HUES48 (cell line): ENCODE data around the gene USP1.

ENCODE experiments used
- H3K27ac ChIP-seq: one replicate; pipeline ENCODE4 v1.7.0; 2013; ENCODE audit warnings: low read depth, low read length, inconsistent platforms
- H3K27me3 ChIP-seq: 2 replicates; pipeline ENCODE4 v1.6.1; 2013; ENCODE audit warnings: mild to moderate bottlenecking, low read length; ENCODE audit not compliant: control insufficient read depth, insufficient read depth
- H3K36me3 ChIP-seq: 2 replicates; pipeline ENCODE4 v1.6.1; 2013; ENCODE audit warnings: low read length; ENCODE audit not compliant: control insufficient read depth, insufficient read depth
- H3K4me1 ChIP-seq: 2 replicates; pipeline ENCODE4 v1.6.1; 2013; ENCODE audit warnings: mild to moderate bottlenecking, low read length; ENCODE audit not compliant: control insufficient read depth, insufficient read depth
- H3K4me3 ChIP-seq: 2 replicates; pipeline ENCODE4 v1.5.1; 2013; ENCODE audit warnings: mild to moderate bottlenecking, low read depth, low read length
- H3K9ac ChIP-seq: 2 replicates; pipeline ENCODE4 v1.6.1; 2013; ENCODE audit warnings: mild to moderate bottlenecking, low read depth, low read length, moderate library complexity
- H3K9me3 ChIP-seq: 2 replicates; pipeline ENCODE4 v1.6.1; 2013; ENCODE audit warnings: low read length; ENCODE audit not compliant: control insufficient read depth, insufficient read depth

The USP1 gene

DNA sequence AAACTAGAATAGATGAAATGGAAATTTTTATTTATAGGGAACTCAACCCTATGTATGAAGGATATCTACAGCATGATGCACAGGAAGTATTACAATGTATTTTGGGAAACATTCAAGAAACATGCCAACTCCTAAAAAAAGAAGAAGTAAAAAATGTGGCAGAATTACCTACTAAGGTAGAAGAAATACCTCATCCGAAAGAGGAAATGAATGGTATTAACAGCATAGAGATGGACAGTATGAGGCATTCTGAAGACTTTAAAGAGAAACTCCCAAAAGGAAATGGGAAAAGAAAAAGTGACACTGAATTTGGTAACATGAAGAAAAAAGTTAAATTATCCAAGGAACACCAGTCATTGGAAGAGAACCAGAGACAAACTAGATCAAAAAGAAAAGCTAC, 7.9 kb downstream of the USP1 start:
- Histone ChIP-seq H3K27me3 (no peaks in the 10 kb centered on the region), H3K9ac (no peak overlapping the region), H3K9me3 (no peaks in the 10 kb centered on the region), H3K4me1 (no peaks in the 10 kb centered on the region), H3K27ac (no peak overlapping the region), H3K4me3 (no peak overlapping the region), H3K36me3 (peaks cover 95% of the 10 kb centered on the region)

DNA sequence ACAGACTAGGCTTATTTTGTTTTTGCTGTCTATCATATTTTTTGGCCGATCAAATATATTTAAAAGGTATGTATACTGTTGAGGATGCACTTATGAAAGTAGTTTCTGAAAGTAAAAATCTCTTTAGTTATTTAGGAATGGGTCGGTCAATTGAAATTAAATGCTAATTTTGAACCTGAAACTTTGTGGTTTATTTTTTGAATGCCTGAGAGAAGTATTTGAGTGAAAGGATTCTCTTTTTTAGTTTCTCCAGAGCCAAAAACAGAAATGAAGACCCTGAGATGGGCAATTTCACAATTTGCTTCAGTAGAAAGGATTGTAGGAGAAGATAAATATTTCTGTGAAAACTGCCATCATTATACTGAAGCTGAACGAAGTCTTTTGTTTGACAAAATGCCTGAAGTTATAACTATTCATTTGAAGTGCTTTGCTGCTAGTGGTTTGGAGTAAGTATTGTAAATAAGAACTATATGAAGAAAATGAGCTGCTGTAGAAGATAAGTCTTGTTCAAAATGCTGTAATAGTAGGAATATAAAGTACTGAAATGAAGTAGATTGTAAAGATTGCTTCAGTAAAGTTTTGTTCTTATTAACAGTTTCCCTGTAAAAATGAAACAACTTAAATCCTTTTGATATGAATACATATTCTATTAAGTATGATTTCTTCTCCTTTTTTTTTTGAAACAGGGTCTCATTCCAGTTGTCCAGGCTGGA, 11.5 kb downstream of the USP1 start:
- Histone ChIP-seq H3K27me3 (no peaks in the 10 kb centered on the region), H3K9ac (no peak overlapping the region), H3K27ac (no peak overlapping the region)

DNA sequence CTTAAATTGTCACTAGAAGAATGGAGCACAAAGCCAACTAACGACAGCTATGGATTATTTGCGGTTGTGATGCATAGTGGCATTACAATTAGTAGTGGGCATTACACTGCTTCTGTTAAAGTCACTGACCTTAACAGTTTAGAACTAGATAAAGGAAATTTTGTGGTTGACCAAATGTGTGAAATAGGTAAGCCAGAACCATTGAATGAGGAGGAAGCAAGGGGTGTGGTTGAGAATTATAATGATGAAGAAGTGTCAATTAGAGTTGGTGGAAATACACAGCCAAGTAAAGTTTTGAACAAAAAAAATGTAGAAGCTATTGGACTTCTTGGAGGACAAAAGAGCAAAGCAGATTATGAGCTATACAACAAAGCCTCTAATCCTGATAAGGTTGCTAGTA, 13.5 kb downstream of the USP1 start:
- Histone ChIP-seq H3K36me3 (peaks cover 92% of the 10 kb centered on the region), H3K9me3 (no peaks in the 10 kb centered on the region), H3K4me3 (no peak overlapping the region), H3K9ac (no peak overlapping the region), H3K27me3 (no peaks in the 10 kb centered on the region), H3K27ac (no peak overlapping the region), H3K4me1 (no peaks in the 10 kb centered on the region)

More for the DNA sequence above, 11.5 kb downstream of the USP1 start:
- H3K4me3 ChIP-seq, result no peak overlapping the region
- peaks cover 92% of the 10 kb centered on the region for H3K36me3 ChIP-seq
- H3K4me1 ChIP-seq, result no peaks in the 10 kb centered on the region
- H3K9me3 ChIP-seq, result no peaks in the 10 kb centered on the region

- H3K9ac ChIP-seq, result no peak overlapping the region
- H3K36me3 ChIP-seq, result peaks cover 84% of the 10 kb centered on the region
- H3K9me3 ChIP-seq, result no peaks in the 10 kb centered on the region
- H3K27ac ChIP-seq, result no peak overlapping the region
- no peaks in the 10 kb centered on the region for H3K4me1 ChIP-seq
- H3K4me3 ChIP-seq, result no peak overlapping the region
- H3K27me3 ChIP-seq, result no peaks in the 10 kb centered on the region
Measured at GRCh38 chr1:62452951-62453350, 16.1 kb downstream of the USP1 start.

DNA sequence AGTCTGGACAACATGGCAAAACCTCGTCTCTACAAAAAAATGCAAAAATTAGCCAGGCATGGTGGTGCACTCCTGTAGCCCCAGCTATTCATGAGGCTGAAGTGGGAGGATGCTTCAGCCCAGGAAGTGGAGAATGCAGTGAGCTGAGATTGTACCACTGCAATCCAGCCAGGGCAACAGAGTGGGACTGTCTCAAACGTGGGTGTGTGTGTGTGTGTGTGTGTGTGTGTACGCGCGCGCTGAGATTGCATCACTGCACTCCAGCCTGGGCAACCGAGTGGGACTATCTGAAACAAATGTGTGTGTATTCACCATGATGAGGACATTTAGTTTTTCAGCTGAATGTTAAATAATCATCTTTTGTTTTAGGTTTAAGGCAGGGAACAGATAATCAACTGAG, 21.1 kb downstream of the USP1 start:
- peaks cover 36% of the 10 kb centered on the region for H3K36me3 ChIP-seq
- no peak overlapping the region for H3K4me3 ChIP-seq
- no peaks in the 10 kb centered on the region for H3K27me3 ChIP-seq
- no peak overlapping the region for H3K9ac ChIP-seq
- no peaks in the 10 kb centered on the region for H3K9me3 ChIP-seq
- H3K27ac ChIP-seq, result no peak overlapping the region
- no peaks in the 10 kb centered on the region for H3K4me1 ChIP-seq

- H3K36me3 ChIP-seq, result no peaks in the 10 kb centered on the region; the same call in 1 of the 2 replicates
- H3K4me1 ChIP-seq, result no peaks in the 10 kb centered on the region
- no peaks in the 10 kb centered on the region for H3K27me3 ChIP-seq
- H3K9me3 ChIP-seq, result no peaks in the 10 kb centered on the region
- no peak overlapping the region for H3K4me3 ChIP-seq
- H3K27ac ChIP-seq, result no peak overlapping the region
- no peak overlapping the region for H3K9ac ChIP-seq
Measured at GRCh38 chr1:62462370-62462769, 25.5 kb downstream of the USP1 start.

DNA sequence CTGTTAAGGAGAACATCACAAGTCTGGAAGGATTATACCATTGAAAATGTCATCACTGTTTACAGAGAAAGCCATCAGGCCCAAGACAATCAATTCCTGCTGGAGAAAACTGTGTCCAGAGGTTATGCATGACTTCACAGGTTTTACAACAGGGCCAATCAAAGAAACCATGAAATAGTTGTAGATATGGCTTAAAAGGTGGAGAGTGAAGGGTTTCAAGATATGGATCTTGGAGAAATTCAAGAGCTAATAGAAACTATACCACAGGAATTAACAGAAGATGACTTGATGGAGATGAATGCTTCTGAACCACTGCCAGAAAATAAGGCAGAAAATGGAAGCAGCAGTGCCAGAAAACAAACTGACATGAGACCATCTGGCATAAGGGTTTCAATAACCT, 30.2 kb downstream of the USP1 start:
- Histone ChIP-seq H3K9me3 (no peaks in the 10 kb centered on the region), H3K27me3 (no peaks in the 10 kb centered on the region), H3K4me1 (no peaks in the 10 kb centered on the region), H3K4me3 (no peak overlapping the region), H3K27ac (no peak overlapping the region), H3K36me3 (peaks cover 12% of the 10 kb centered on the region), H3K9ac (no peak overlapping the region)

- Histone ChIP-seq H3K36me3 (peaks cover 21% of the 10 kb centered on the region), H3K27me3 (no peaks in the 10 kb centered on the region), H3K9ac (no peak overlapping the region), H3K4me1 (peaks cover 27% of the 10 kb centered on the region), H3K27ac (peak overlapping the region; percentile 75), H3K4me3 (peak overlapping the region; percentile 31; the same call in 1 of the 2 replicates), H3K9me3 (no peaks in the 10 kb centered on the region)
Measured at GRCh38 chr1:62476525-62477219, 39.8 kb downstream of the USP1 start.

GRCh38 chr1:62481681-62482080, 44.8 kb downstream of the USP1 start:
- Histone ChIP-seq H3K9me3 (no peaks in the 10 kb centered on the region), H3K27me3 (no peaks in the 10 kb centered on the region), H3K4me1 (peaks cover 20% of the 10 kb centered on the region), H3K27ac (no peak overlapping the region), H3K36me3 (no peaks in the 10 kb centered on the region), H3K4me3 (no peak overlapping the region), H3K9ac (no peak overlapping the region)

DNA sequence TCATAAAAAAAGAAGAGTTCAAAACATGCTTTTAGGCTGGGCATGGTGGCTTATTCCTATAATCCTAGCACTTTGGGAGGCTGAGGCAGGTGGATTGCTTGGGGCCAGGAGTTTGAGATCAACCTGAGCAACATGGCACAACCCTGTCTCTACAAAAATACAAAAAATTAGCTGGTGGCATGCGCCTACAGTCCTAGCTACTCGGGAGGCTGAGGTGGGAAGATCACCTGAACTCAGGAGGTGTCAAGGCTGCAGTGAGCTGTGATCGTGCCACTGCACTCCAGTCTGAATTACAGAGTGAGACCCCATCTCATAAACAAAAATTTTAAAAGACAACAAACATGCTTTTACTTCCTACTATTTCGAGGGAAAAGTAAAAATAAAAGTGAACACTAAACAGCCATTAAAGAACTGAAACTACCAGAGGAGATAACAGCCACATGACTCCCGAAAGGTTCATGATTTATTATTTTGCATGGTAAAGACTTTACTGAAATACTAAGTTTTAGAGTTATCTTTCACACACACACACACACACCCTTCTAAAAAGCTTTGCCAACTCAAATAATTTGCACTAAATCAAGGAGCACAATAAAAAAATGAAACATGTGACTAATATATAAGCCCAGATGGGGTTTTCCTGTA, 48.1 kb downstream of the USP1 start:
- no peaks in the 10 kb centered on the region for H3K27me3 ChIP-seq
- H3K4me3 ChIP-seq, result no peak overlapping the region
- no peaks in the 10 kb centered on the region for H3K9me3 ChIP-seq
- H3K4me1 ChIP-seq, result peaks cover 13% of the 10 kb centered on the region; the same call in 1 of the 2 replicates
- no peak overlapping the region for H3K9ac ChIP-seq
- no peaks in the 10 kb centered on the region for H3K36me3 ChIP-seq
- H3K27ac ChIP-seq, result no peak overlapping the region

- H3K4me1 ChIP-seq, result peaks cover 7% of the 10 kb centered on the region; the same call in 1 of the 2 replicates
- H3K27ac ChIP-seq, result peak overlapping the region; percentile 70
- H3K36me3 ChIP-seq, result 0 out of 2 replicates have a peak, but pooled peaks cover 4% of the 10 kb centered on the region
- no peaks in the 10 kb centered on the region for H3K9me3 ChIP-seq
- no peak overlapping the region for H3K9ac ChIP-seq
- no peaks in the 10 kb centered on the region for H3K27me3 ChIP-seq
- no peak overlapping the region for H3K4me3 ChIP-seq
Measured at GRCh38 chr1:62487956-62488355, 51.1 kb downstream of the USP1 start.
